LNCaP clone FGC (cell line): ENCODE measurements around the gene RRP15.

Experiments
- DNase-seq: peaks from one replicate; pipeline ENCODE4 v3.0.0-alpha.2; 2011; ENCODE audit warnings: low read depth
- H3K4me3 ChIP-seq: 2 replicates; pipeline ENCODE4 v1.5.1; 2011; ENCODE audit warnings: mild to moderate bottlenecking, low read depth, low read length, control low read depth
- CTCF ChIP-seq: IDR thresholded peaks from 2 replicates; pipeline ENCODE4 v1.5.1; 2012; ENCODE audit warnings: mild to moderate bottlenecking; ENCODE audit not compliant: control insufficient read depth, insufficient read depth; ENCODE audit errors: extremely low read depth

RRP15 gene

GRCh38 chr1:218350035-218350525 is 65.0 kb downstream of the RRP15 start:
- TF ChIP-seq CTCF = no peak
- no peak for DNase-seq
- H3K4me3 ChIP-seq = no peak overlapping the region

- DNase-seq = no peak
- H3K4me3 ChIP-seq = no peak overlapping the region
- no peak for TF ChIP-seq CTCF
Measured at GRCh38 chr1:218350801-218351266, 65.7 kb downstream of the RRP15 start.

DNA sequence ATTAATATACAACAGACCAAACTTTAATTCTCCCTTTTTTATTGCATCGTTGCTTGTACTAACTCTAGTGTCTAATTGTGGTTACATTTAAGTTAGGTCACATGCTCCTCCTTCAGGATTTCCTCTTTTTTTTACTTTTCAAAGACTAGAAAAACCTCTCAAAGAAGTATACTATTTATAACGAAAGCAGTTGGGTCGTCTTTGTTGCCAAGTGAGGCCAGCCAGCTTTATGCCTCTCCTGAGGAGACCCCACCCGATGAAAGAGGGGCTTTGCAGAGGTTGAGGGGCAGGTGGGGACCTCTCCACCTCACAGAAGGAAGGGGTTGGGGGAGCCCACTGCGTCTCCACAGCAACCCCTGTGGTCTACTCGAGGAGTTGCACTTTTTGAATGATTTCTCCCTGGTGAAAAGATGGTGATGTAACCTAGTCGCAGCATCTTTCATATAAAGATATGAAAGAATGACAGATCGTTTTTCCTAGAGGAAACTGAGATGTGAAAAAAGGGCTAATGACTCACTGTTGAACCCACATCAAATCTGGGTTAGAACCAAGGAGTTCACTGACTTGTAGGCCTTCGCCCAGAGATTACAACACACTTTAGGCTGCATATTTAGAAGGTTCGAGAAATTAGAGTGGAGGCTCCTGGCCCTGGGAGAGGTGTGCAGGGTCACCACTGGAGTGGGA is 66.4 kb downstream of the RRP15 start:
- TF ChIP-seq CTCF = no peak
- no peak overlapping the region for H3K4me3 ChIP-seq
- no peak for DNase-seq

DNA sequence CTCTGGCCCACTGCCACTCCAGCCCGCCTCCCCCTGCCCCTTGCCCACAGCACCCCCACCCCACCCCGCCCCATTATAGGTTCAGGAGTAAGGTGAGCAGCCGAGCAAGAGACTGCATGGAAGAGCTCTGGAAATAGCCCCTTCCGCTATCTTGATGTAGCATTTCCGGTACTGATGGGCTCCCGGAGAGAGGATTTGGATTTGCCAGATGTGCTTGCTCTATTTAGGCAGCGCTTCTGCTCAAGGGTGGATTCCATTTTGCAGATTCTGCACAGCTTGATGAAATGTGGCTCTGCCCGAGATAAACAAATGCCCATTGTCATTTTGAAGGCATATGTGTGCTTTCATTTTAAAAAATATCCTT is 67.0 kb downstream of the RRP15 start:
- no peak for TF ChIP-seq CTCF
- DNase-seq = no peak
- H3K4me3 ChIP-seq = no peak overlapping the region

GRCh38 chr1:218353656-218354055 is 68.6 kb downstream of the RRP15 start:
- no peak for TF ChIP-seq CTCF
- H3K4me3 ChIP-seq = no peak overlapping the region
- DNase-seq = no peak

DNA sequence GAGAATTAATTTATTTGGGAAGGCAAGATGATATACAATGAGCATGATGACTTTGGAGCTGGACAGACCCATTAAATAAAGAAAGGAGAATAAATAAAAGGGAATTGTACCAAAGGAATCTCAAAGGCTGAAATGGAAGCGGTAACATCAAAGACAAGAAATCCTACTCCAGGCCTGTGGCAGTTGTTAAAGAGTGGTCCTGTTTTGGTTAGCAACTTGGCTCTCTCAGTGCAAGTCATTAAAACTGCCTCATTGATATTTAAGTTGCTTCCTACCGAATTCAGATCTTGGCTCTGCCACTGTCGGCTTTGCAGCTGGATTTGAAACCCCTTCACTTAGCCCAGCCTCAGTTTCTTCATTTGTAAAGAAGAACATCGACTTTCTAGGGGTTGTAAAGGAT is 70.2 kb downstream of the RRP15 start:
- DNase-seq = no peak
- H3K4me3 ChIP-seq = no peak overlapping the region
- TF ChIP-seq CTCF = no peak

DNA sequence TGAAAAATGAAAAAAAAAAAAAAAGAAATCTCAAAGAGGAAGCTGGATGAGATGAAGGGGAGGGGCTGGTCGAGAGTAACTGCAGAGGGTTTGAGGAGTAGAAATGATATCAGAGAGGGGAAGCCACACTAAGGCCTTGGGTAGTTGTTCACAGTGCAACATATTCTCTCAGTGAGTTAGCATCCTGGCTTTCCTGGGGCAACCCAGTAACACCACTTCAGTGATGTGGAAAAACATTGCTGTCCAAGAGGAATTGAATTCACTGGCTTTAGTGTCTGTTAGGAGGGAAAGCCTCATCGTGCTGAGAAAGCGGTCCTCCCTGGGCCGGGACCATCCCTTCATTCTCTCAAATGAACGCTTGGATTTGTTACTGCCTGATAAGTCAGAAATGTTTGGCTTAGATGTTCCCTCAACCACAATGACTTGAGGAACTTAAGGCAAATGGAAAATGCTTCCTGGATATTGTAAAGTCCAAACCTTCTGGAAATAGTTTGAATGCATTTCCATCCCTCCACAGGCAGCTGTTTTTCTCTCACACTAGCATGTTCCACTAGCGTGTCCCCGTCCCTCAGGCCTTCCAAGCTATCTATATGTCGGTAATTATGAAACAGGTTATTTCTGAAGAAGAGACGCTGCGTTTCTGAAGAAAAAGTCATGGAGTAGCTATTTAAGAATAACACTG is 72.3 kb downstream of the RRP15 start:
- no peak for TF ChIP-seq CTCF
- no peak overlapping the region for H3K4me3 ChIP-seq
- no peak for DNase-seq
